Coronary artery (tissue), 2 donors: ENCODE data around the gene SON.

Experiments
- DNase-seq: peaks from one replicate; pipeline ENCODE4 v3.0.0-alpha.2; 2017; ENCODE audit warnings: low spot score
- H3K27ac ChIP-seq, 2 donors: fragments of 200-600 bp; sonication (generic); one replicate each; pipeline ENCODE4 v1.5.1; 2016 to 2019
- H3K4me3 ChIP-seq: fragments of 200-600 bp; sonication (generic); 2 replicates; pipeline ENCODE4 v1.5.1; 2016; ENCODE audit warnings: mild to moderate bottlenecking, moderate library complexity
- TF ChIP-seq, protein P1 (sequence below): fragments of 200-600 bp; sonication (generic); IDR thresholded peaks from one replicate; pipeline ENCODE4 v1.5.1; 2019; ENCODE audit warnings: antibody characterized with exemption

Gene SON

DNA sequence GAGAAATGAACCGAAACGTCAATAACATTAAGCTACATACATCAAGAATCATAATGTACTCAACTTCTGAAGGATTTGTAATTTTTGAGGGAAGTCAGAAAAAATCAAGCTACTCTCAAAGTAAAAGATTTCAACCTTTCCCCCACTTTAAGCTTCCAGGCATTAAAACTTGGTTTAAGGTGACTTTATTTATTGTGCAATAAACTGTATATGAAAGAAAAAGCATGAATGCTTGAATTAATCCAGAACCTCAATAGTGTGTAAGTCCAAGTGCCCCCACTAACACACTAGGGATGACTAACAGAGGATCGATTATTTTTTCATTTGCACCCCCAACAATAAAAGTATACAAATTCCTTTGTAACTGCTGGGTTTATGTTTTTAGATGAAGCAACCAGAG lies 11.8 kb upstream of the SON start:
- Histone ChIP-seq H3K27ac (no peak overlapping the region), H3K4me3 (no peak overlapping the region)
- DNase-seq: no peak
- TF ChIP-seq, protein P1, sequence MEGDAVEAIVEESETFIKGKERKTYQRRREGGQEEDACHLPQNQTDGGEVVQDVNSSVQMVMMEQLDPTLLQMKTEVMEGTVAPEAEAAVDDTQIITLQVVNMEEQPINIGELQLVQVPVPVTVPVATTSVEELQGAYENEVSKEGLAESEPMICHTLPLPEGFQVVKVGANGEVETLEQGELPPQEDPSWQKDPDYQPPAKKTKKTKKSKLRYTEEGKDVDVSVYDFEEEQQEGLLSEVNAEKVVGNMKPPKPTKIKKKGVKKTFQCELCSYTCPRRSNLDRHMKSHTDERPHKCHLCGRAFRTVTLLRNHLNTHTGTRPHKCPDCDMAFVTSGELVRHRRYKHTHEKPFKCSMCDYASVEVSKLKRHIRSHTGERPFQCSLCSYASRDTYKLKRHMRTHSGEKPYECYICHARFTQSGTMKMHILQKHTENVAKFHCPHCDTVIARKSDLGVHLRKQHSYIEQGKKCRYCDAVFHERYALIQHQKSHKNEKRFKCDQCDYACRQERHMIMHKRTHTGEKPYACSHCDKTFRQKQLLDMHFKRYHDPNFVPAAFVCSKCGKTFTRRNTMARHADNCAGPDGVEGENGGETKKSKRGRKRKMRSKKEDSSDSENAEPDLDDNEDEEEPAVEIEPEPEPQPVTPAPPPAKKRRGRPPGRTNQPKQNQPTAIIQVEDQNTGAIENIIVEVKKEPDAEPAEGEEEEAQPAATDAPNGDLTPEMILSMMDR: no peak

DNA sequence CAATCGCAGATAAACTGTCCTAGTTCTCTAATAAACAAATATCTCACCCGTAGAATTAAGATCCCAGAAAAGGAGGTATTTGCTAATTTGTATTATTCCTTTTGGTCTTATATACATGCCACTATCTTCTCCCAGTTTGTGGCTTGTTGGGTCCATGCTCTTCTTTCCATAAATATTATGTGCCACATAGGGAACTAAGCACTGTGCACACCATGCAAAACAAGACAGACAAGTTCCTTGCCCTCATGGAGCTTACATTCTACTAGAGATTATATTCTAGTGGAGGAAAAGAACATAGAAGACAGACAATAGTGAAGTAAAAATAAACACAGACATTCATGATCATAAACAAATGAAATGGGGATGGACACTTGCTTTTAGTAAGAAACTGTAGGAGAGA lies 5.6 kb upstream of the SON start:
- TF ChIP-seq, protein P1: no peak
- DNase-seq: no peak
- H3K27ac ChIP-seq: no peak overlapping the region
- H3K4me3 ChIP-seq: no peak overlapping the region

DNA sequence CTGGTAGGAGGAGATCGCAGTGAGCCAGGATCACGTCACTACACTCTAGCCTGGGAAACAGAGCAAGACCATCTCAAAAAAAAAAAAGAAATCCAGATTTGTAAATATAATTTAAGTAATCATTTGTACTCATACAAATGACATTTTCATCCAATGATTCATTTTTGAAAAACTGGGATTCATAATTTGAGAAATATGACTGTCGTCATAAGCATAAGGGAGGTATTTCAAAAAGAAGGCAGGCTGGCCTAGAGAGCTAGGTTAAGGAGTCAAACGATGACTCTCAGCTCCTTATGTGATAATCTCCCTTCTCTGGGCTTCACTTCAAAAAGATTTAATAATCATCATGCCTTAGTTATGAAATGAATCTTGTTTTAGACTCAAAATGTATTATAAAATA lies 3.2 kb upstream of the SON start:
- TF ChIP-seq, protein P1: no peak
- no peak overlapping the region for H3K27ac ChIP-seq
- DNase-seq: no peak
- H3K4me3 ChIP-seq: no peak overlapping the region

DNA sequence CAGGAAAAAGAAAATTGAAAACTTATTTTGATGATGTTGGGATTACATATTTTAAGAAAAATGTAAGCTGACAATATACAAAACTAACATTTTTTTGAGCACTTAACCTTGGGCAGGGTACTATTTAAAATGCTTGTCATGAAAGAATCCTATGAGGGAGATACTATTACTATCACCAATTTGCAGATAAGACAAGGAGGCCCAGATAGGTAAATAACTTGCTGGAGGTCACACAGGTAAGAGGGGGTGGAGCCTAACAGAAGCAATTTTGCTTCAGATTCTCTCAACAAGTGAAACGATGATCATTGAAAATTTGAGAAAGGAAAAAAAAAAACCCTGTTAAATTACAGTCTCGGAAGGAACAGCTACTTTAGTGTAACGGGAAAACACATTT lies 2.1 kb upstream of the SON start:
- no peak overlapping the region for H3K27ac ChIP-seq
- TF ChIP-seq, protein P1: no peak
- no peak for DNase-seq
- H3K4me3 ChIP-seq: no peak overlapping the region

DNA sequence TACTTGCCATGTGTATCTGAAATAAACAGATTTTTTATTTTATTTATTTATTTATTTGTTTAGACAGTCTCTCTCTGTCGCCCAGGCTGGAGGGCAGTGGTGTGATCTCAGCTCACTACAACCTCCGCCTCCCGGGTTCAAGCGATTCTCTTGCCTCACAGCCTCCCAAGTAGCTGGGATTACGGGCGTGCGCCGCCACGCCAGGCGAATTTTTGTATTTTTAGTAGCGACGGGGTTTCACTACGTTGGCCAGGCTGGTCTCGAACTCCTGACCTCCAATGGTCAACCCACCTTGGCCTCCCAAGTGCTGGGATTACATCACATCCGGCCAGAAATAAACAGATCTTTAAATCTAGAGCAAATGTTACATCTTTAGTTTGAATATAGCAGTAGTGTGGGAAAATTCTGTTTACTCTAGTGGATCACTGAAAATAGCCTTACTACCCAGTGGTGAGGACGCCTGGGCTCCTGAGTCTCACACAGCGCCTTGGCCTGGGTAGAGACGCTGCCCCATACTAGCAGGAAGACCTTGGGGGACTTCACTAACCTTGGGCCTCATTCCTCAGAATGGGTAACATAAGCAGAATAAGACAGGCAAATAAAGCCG lies 1.6 kb upstream of the SON start:
- Histone ChIP-seq H3K27ac (peak overlapping the region; percentile 99), H3K4me3 (peak overlapping the region; percentile 87)
- DNase-seq: no peak
- TF ChIP-seq, protein P1: no peak

DNA sequence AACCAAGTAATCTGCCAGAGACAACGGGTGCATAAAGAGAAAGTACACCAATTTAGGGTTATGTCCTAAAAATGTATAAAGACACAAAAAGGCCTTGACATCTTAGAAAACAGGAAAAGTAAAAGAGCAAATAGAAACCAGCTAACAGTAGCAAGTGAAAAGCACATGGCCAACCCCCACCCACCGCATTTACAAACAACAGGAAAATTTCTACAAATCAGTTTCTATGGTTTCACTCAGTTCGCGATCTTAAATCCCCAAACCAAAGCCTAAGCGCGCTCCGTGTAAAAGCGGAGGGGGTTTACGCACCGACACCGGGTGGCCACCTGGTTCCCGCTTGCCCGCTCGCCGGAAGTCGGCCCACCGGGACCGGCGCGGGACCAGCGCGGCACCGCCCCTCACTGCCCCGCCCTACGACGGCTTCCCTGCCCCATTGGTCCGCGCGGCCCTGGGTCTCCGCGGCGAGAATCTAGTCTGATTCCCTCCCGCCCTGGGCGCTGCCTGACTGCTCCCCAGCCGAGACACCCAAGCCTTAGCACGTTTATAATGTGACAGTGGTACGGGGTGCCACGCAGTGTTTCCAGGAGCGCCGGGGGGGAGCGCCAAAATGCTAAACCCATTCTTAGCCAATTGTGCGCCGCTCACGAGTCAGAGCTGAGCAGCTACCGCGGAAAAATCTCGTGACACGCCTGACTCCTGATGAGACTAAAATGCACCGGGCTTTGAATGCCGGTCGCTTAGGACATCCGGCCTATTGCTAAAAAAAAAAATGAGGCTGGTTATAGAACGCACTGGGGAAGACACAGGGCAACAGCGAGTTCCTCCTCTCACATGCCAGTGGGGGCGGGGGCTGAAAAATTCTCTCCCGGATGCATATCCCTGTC lies 840 bp upstream of the SON start, which contains the start of gene GART:
GART (minus strand) TSS at position 362 of the 884 bp plus-strand sequence. CDS start 2,802 bp downstream, outside the sequence.
- Histone ChIP-seq H3K27ac (peak within 1 kb of the TSS; percentile 99), H3K4me3 (peak within 1 kb of the TSS; percentile 87)
- TF ChIP-seq, protein P1: no peak
- peak; percentile 89 for DNase-seq
